ENCODE data around the gene GDPD3.

GRCh38 chr16:30070490-30070889 is 42.8 kb downstream of the GDPD3 start:
- TF ChIP-seq CTCF (IDR thresholded peaks at IDR 0.05) (no peak), POLR2A (IDR thresholded peaks at IDR 0.05) (no peak)
